Measurements from ENCODE around the gene WSB1. TPM values are rescaled to one million over a fixed set of nuclear protein-coding genes. Genes with fewer than 3 reads are reported as not detected.
"Not testable (repeated sequence)": the region's sequence is repeated elsewhere in the genome, so short reads cannot be mapped to it uniquely, and the experiment has no call there.

The WSB1 gene
- total and polyA plus RNA-seq, 2 experiments from 2014 or later: 161 to 214 TPM

DNA sequence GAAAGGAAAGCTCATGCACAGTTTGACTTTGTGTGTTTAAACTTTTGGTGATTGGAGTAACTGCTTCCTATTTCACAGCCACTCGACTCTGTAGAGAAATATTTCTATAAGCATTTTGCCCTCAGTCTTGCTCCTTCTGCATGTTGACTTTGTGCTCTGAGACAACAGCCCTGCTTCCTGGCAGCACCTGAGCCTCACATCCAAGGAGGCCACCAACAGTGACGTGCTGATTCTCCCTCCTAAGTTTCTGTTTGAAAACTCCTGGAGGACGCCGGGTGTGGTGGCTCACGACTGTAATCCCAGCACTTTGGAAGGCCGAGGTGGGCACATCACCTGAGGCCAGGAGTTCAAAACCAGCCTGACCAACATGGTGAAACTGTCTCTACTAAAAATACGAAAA, 23.9 kb upstream of the WSB1 start:
- H4K20me1 ChIP-seq (ENCODE audit: insufficient read depth, poor library complexity, severe bottlenecking): no peaks in the 10 kb centered on the region
- H3K4me1 ChIP-seq (ENCODE audit: insufficient read depth): no peaks in the 10 kb centered on the region
- no peak overlapping the region for H3K4me2 ChIP-seq
- TF ChIP-seq EZH2phosphoT487 (IDR thresholded peaks at IDR 0.05; ENCODE audit: low read depth, severe bottlenecking, unreplicated experiment) (no peak), EZH2 (IDR thresholded peaks at IDR 0.05; ENCODE audit: borderline replicate concordance) (no peak)
- TF ChIP-seq, protein P1, sequence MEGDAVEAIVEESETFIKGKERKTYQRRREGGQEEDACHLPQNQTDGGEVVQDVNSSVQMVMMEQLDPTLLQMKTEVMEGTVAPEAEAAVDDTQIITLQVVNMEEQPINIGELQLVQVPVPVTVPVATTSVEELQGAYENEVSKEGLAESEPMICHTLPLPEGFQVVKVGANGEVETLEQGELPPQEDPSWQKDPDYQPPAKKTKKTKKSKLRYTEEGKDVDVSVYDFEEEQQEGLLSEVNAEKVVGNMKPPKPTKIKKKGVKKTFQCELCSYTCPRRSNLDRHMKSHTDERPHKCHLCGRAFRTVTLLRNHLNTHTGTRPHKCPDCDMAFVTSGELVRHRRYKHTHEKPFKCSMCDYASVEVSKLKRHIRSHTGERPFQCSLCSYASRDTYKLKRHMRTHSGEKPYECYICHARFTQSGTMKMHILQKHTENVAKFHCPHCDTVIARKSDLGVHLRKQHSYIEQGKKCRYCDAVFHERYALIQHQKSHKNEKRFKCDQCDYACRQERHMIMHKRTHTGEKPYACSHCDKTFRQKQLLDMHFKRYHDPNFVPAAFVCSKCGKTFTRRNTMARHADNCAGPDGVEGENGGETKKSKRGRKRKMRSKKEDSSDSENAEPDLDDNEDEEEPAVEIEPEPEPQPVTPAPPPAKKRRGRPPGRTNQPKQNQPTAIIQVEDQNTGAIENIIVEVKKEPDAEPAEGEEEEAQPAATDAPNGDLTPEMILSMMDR (IDR thresholded peaks at IDR 0.05; ENCODE audit: poor library complexity): no peak
- no peak overlapping the region for H3K4me3 ChIP-seq
- no peak overlapping the region for H2AFZ ChIP-seq
- no peaks in the 10 kb centered on the region for H3K36me3 ChIP-seq (replicated peaks; ENCODE audit: insufficient read depth, low read depth)
- WGBS (ENCODE audit: low lambda C conversion rate, missing lambda C conversion rate): 59% methylated on average over 7 of the region's 7 CpGs
- H3K27me3 ChIP-seq: no peaks in the 10 kb centered on the region
- H3K9me3 ChIP-seq (ENCODE audit: low read depth): no peaks in the 10 kb centered on the region
- no peaks in the 10 kb centered on the region for H3K79me2 ChIP-seq
- peak; percentile 40 for DNase-seq (ENCODE audit: low spot score)
- H3K27ac ChIP-seq: peak overlapping the region; percentile 73
- H3K9me2 ChIP-seq (replicated peaks; ENCODE audit: insufficient read depth): no peaks in the 10 kb centered on the region

DNA sequence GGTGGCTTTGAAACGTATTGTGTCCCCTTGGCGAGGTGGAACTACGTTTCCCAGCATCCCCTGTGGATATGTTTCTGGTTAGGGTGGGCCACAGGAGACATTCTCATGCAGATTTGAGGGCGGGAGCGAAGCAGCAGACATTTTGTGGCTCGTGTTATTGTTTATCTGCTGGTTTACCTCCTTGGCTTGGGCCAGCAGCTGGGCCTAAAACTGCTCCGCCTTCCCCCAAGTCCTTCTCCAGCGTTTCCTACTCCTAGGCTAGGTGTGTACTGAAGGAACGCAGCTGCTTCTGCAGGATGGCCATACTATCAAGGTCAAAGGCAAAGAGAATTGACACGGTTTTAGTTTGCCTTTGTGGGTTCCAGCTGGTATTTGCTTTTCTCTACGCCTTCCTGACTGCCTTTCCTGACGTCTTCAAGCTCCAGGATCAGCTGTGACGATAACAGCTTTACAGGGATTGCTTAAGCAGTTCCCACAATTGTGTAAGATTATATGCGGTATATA, 17.2 kb upstream of the WSB1 start:
- peak overlapping the region; percentile 83 for H3K27ac ChIP-seq
- H4K20me1 ChIP-seq (ENCODE audit: insufficient read depth, poor library complexity, severe bottlenecking): no peaks in the 10 kb centered on the region
- H3K9me3 ChIP-seq (ENCODE audit: low read depth): no peaks in the 10 kb centered on the region
- peak overlapping the region; percentile 30 for H3K4me2 ChIP-seq
- TF ChIP-seq EZH2phosphoT487 (IDR thresholded peaks at IDR 0.05; ENCODE audit: low read depth, severe bottlenecking, unreplicated experiment) (no peak), EZH2 (IDR thresholded peaks at IDR 0.05; ENCODE audit: borderline replicate concordance) (no peak)
- TF ChIP-seq, protein P1 (IDR thresholded peaks at IDR 0.05; ENCODE audit: poor library complexity): no peak
- 31% methylated on average over 14 of the region's 14 CpGs for WGBS (ENCODE audit: low lambda C conversion rate, missing lambda C conversion rate)
- no peaks in the 10 kb centered on the region for H3K27me3 ChIP-seq
- peak; percentile 49 for DNase-seq (ENCODE audit: low spot score)
- no peaks in the 10 kb centered on the region for H3K79me2 ChIP-seq
- peaks cover 5% of the 10 kb centered on the region for H3K4me1 ChIP-seq (ENCODE audit: insufficient read depth)
- no peaks in the 10 kb centered on the region for H3K36me3 ChIP-seq (replicated peaks; ENCODE audit: insufficient read depth, low read depth)
- H3K4me3 ChIP-seq: no peak overlapping the region
- H3K9me2 ChIP-seq (replicated peaks; ENCODE audit: insufficient read depth): no peaks in the 10 kb centered on the region
- peak overlapping the region; percentile 39 for H2AFZ ChIP-seq

DNA sequence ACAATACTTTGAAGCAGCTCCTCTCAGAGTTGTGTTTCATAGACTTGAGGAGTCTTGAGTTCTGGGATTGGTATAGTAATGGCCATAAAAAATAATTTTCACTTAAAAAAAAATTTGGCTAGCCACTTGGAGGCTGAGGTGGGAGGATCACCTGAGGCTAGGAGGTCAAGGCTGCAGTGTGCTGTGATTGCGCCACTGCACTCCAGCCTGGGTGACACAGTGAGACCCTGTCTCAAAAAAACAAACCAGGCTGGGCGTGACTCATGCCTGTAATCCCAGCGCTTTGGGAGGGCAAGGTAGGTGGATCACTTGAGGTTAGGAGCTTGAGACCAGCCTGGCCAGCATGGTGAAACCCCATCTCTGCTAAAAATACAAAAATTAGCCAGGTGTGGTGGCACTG, 14.8 kb upstream of the WSB1 start:
- H3K27ac ChIP-seq; H3K4me3 ChIP-seq; H3K36me3 ChIP-seq (replicated peaks; ENCODE audit: insufficient read depth, low read depth); H3K9me3 ChIP-seq (ENCODE audit: low read depth); H3K27me3 ChIP-seq; H3K4me2 ChIP-seq; H2AFZ ChIP-seq; H3K9me2 ChIP-seq (replicated peaks; ENCODE audit: insufficient read depth); H3K4me1 ChIP-seq (ENCODE audit: insufficient read depth); DNase-seq (ENCODE audit: low spot score); H3K79me2 ChIP-seq; H4K20me1 ChIP-seq (ENCODE audit: insufficient read depth, poor library complexity, severe bottlenecking): not testable (repeated sequence)
- 86% methylated on average over 3 of the region's 3 CpGs for WGBS (ENCODE audit: low lambda C conversion rate, missing lambda C conversion rate)

DNA sequence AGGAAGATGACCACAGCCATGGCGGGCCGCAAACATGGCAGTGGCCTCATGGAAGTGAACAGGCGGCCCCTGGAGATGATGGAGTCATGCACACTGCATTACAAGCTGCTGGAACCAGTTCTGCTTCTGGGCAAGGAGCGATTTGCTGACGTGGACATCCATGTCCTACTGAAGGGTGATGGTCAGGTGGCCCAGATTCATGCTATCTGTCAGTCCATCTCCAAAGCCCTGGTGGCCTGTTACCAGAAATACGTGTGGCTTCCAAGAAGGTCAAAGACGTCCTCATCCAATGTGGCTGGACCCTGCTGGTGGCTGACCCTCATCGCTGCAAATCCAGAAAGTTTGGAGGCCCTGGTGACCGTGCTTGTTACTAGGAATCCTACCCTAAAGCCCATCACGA, 13.4 kb upstream of the WSB1 start:
- TF ChIP-seq, protein P1 (IDR thresholded peaks at IDR 0.05; ENCODE audit: poor library complexity): no peak
- TF ChIP-seq EZH2phosphoT487 (IDR thresholded peaks at IDR 0.05; ENCODE audit: low read depth, severe bottlenecking, unreplicated experiment): no peak
- TF ChIP-seq EZH2 (IDR thresholded peaks at IDR 0.05; ENCODE audit: borderline replicate concordance): no peak
- Histone ChIP-seq H3K27me3 (no peaks in the 10 kb centered on the region), H3K79me2 (no peaks in the 10 kb centered on the region), H3K9me3 (ENCODE audit: low read depth) (no peaks in the 10 kb centered on the region), H3K4me2 (no peak overlapping the region), H2AFZ (no peak overlapping the region), H3K4me3 (no peak overlapping the region), H3K9me2 (replicated peaks; ENCODE audit: insufficient read depth) (no peaks in the 10 kb centered on the region), H3K27ac (no peak overlapping the region), H4K20me1 (ENCODE audit: insufficient read depth, poor library complexity, severe bottlenecking) (no peaks in the 10 kb centered on the region), H3K4me1 (ENCODE audit: insufficient read depth) (peaks cover 5% of the 10 kb centered on the region), H3K36me3 (replicated peaks; ENCODE audit: insufficient read depth, low read depth) (no peaks in the 10 kb centered on the region)
- DNase-seq (ENCODE audit: low spot score): no peak
- WGBS (ENCODE audit: low lambda C conversion rate, missing lambda C conversion rate): 94% methylated on average over 10 of the region's 10 CpGs
